Measurements from ENCODE around the gene KLRC1.

DNA sequence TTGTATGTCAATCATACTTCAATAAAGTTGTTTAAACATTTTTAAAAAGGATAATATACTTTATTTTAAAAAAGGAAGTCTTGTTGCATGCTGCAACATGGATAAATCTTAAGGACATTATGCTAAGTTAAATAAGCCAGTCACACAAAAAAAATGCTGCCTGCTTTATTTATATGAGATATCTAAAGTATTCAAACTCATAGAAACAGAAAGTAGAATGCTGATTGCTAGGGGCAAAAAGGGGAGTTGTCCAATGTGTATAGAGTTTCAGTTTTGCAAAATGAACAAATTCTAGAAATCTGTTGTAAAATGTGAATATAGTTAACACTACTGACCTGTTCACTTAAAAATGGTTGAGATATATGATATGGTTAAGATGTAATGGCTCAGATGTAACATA lies 52.3 kb downstream of the KLRC1 start:
- TF ChIP-seq, protein P1, sequence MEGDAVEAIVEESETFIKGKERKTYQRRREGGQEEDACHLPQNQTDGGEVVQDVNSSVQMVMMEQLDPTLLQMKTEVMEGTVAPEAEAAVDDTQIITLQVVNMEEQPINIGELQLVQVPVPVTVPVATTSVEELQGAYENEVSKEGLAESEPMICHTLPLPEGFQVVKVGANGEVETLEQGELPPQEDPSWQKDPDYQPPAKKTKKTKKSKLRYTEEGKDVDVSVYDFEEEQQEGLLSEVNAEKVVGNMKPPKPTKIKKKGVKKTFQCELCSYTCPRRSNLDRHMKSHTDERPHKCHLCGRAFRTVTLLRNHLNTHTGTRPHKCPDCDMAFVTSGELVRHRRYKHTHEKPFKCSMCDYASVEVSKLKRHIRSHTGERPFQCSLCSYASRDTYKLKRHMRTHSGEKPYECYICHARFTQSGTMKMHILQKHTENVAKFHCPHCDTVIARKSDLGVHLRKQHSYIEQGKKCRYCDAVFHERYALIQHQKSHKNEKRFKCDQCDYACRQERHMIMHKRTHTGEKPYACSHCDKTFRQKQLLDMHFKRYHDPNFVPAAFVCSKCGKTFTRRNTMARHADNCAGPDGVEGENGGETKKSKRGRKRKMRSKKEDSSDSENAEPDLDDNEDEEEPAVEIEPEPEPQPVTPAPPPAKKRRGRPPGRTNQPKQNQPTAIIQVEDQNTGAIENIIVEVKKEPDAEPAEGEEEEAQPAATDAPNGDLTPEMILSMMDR (IDR thresholded peaks at IDR 0.05), result no peak
- no peak for TF ChIP-seq POLR2A (IDR thresholded peaks at IDR 0.05)
